Caco-2 (cell line): ENCODE results near the gene TM4SF1. TPM values are rescaled to one million over a fixed set of nuclear protein-coding genes. Genes with fewer than 3 reads are reported as not detected.
A peak's percentile ranks its signal among the peaks of the same experiment; 100 is the strongest.

ENCODE experiments used
- BruUV-seq: library from RNA; stranded (reverse); fragments of 400-500 nt; replicated peaks from 2 replicates; lab custom pipeline; 2021; lab: Mats Ljungman, UMichigan
- CTCF ChIA-PET: fragments of 300-600 bp; sonication (Branson Sonifier 250); formaldehyde crosslinking; loops from one replicate; lab custom pipeline; 2022; ENCODE audit warnings: antibody characterized with exemption; lab: Charles Lee
- POLR2A ChIA-PET: fragments of 300-600 bp; sonication (Branson Sonifier 250); formaldehyde crosslinking; loops from one replicate; lab custom pipeline; 2022; ENCODE audit warnings: antibody characterized with exemption; lab: Charles Lee
- DNase-seq, 2 experiments: peaks; one replicate each; pipeline versions ENCODE4 v3.0.0 to v3.0.0-alpha.2; 2020 to 2022
- H3K27me3 ChIP-seq: replicated peaks from 2 replicates; pipeline ENCODE4 v1.6.0; 2011; ENCODE audit warnings: low read length; ENCODE audit not compliant: control insufficient read depth, insufficient read depth
- H3K36me3 ChIP-seq: 2 replicates; pipeline ENCODE4 v1.5.1; 2011; ENCODE audit warnings: low read length; ENCODE audit not compliant: control insufficient read depth, insufficient read depth
- H3K4me1 ChIP-seq: fragments of 250-450 bp; sonication (Bioruptor Pico); 2 replicates; pipeline ENCODE4 v1.5.1; 2020; ENCODE audit warnings: mild to moderate bottlenecking
- H3K4me3 ChIP-seq: 2 replicates; pipeline ENCODE4 v1.5.1; 2011; ENCODE audit warnings: low read depth, mild to moderate bottlenecking, control low read depth, low read length
- H3K9me3 ChIP-seq: fragments of 250-450 bp; sonication (Bioruptor Pico); 2 replicates; pipeline ENCODE4 v1.5.1; 2020; ENCODE audit warnings: mild to moderate bottlenecking, moderate library complexity
- H3K27ac Mint-ChIP-seq: one replicate; pipeline ENCODE4 v1.8.0; 2022; ENCODE audit warnings: mixed read lengths; ENCODE audit not compliant: unreplicated experiment
- H3K27me3 Mint-ChIP-seq: one replicate; pipeline ENCODE4 v1.8.0; 2022; ENCODE audit warnings: mixed read lengths; ENCODE audit not compliant: insufficient read depth, unreplicated experiment
- H3K36me3 Mint-ChIP-seq: one replicate; pipeline ENCODE4 v1.8.0; 2022; ENCODE audit warnings: mild to moderate bottlenecking, mixed read lengths; ENCODE audit not compliant: insufficient read depth, unreplicated experiment
- H3K4me1 Mint-ChIP-seq: one replicate; pipeline ENCODE4 v1.8.0; 2022; ENCODE audit warnings: low read depth, mixed read lengths; ENCODE audit not compliant: unreplicated experiment
- H3K4me3 Mint-ChIP-seq: one replicate; pipeline ENCODE4 v1.8.0; 2022; ENCODE audit warnings: mild to moderate bottlenecking, moderate library complexity, mixed read lengths; ENCODE audit not compliant: unreplicated experiment
- H3K9me3 Mint-ChIP-seq: one replicate; pipeline ENCODE4 v1.8.0; 2022; ENCODE audit warnings: mixed read lengths; ENCODE audit not compliant: unreplicated experiment
- CTCF ChIP-seq, 2 experiments: fragments of 200-600 bp in 1 of 2; IDR thresholded peaks; 1 replicate in 1 of 2; 2 replicates in 1 of 2; pipeline versions ENCODE4 v1.5.1 to v1.8.0; 2011 to 2022; ENCODE audit warnings: antibody characterized with exemption in 1 of 2, control low read depth in 1 of 2, inconsistent platforms in 1 of 2, low read depth in 1 of 2, low read length in 1 of 2, mild to moderate bottlenecking in 1 of 2, moderate library complexity in 1 of 2; ENCODE audit not compliant: insufficient read depth in 1 of 2, severe bottlenecking in 1 of 2, unreplicated experiment in 1 of 2
- intact Hi-C: fragments of 100-400 bp; cut with micrococcal nuclease; formaldehyde crosslinking; loops from one replicate; pipeline ENCODE4 v1.10.0; 2022; ENCODE audit not compliant: unreplicated experiment
- total RNA-seq: library from RNA; stranded (reverse); gene quantifications from 2 replicates; pipeline ENCODE4 v1.2.3, GENCODE V29; 2022

Gene TM4SF1
- total RNA-seq, 1 experiment from 2014 or later, result 49.2 TPM

- ChIA-PET POLR2A (no interaction called here), CTCF (no interaction called here)
- Histone ChIP-seq H3K4me3 (no peak overlapping the region), H3K27me3 (no peaks in the 10 kb centered on the region), H3K9me3 (no peaks in the 10 kb centered on the region), H3K4me1 (peaks cover 13% of the 10 kb centered on the region), H3K36me3 (no peaks in the 10 kb centered on the region)
- no TSS peak for BruUV-seq
- no peaks in the 10 kb centered on the region for H3K9me3 Mint-ChIP-seq
- intact Hi-C loops, result no loop called here
- H3K36me3 Mint-ChIP-seq, result peaks cover 7% of the 10 kb centered on the region
- no peak for TF ChIP-seq CTCF (IDR thresholded peaks at IDR 0.05; ENCODE audit: insufficient read depth in 1 of 2, low read depth in 1 of 2, low read length in 1 of 2, severe bottlenecking in 1 of 2, unreplicated experiment in 1 of 2)
- DNase-seq, result no peak
- H3K27me3 Mint-ChIP-seq, result no peaks in the 10 kb centered on the region
- H3K27ac Mint-ChIP-seq, result no peak overlapping the region
- H3K4me1 Mint-ChIP-seq, result peaks cover 14% of the 10 kb centered on the region
- H3K4me3 Mint-ChIP-seq, result no peak overlapping the region
These were observed 15.1 kb downstream of the TM4SF1 start for GRCh38 chr3:149362366-149362765.

- Mint-ChIP-seq H3K4me1 (peaks cover 29% of the 10 kb centered on the region), H3K27ac (peak overlapping the region; percentile 13), H3K36me3 (no peaks in the 10 kb centered on the region), H3K4me3 (peak overlapping the region; percentile 14), H3K27me3 (no peaks in the 10 kb centered on the region), H3K9me3 (no peaks in the 10 kb centered on the region)
- ChIA-PET CTCF (interaction anchor here (1.0 to 1.5 kb wide), 3 partner anchors 13 to 133 kb away, joined by 3 to 4 read pairs (median 3); no protein-coding TSS in a partner anchor), POLR2A (no interaction called here)
- H3K4me3 ChIP-seq, result no peak overlapping the region
- no peaks in the 10 kb centered on the region for H3K36me3 ChIP-seq
- TF ChIP-seq CTCF (IDR thresholded peaks at IDR 0.05; ENCODE audit: insufficient read depth in 1 of 2, low read depth in 1 of 2, low read length in 1 of 2, severe bottlenecking in 1 of 2, unreplicated experiment in 1 of 2), result no peak
- no TSS peak for BruUV-seq
- peaks cover 22% of the 10 kb centered on the region for H3K4me1 ChIP-seq
- no peaks in the 10 kb centered on the region for H3K27me3 ChIP-seq
- H3K9me3 ChIP-seq, result no peaks in the 10 kb centered on the region
- DNase-seq, result no peak
- intact Hi-C loops, result no loop called here
These were observed 20.8 kb downstream of the TM4SF1 start for GRCh38 chr3:149356630-149357029.

GRCh38 chr3:149356044-149356592 is 21.3 kb downstream of the TM4SF1 start:
- no peak for TF ChIP-seq CTCF (IDR thresholded peaks at IDR 0.05; ENCODE audit: insufficient read depth in 1 of 2, low read depth in 1 of 2, low read length in 1 of 2, severe bottlenecking in 1 of 2, unreplicated experiment in 1 of 2)
- peak overlapping the region; percentile 13 for H3K27ac Mint-ChIP-seq
- peaks cover 30% of the 10 kb centered on the region for H3K4me1 Mint-ChIP-seq
- intact Hi-C loops, result no loop called here
- H3K9me3 Mint-ChIP-seq, result no peaks in the 10 kb centered on the region
- POLR2A ChIA-PET, result no interaction called here
- Histone ChIP-seq H3K36me3 (no peaks in the 10 kb centered on the region), H3K27me3 (no peaks in the 10 kb centered on the region), H3K9me3 (no peaks in the 10 kb centered on the region), H3K4me3 (no peak overlapping the region), H3K4me1 (peaks cover 22% of the 10 kb centered on the region)
- no peaks in the 10 kb centered on the region for H3K27me3 Mint-ChIP-seq
- H3K4me3 Mint-ChIP-seq, result peak overlapping the region; percentile 14
- BruUV-seq, result no TSS peak
- H3K36me3 Mint-ChIP-seq, result no peaks in the 10 kb centered on the region
- no peak for DNase-seq
- CTCF ChIA-PET, result interaction anchor here (1.0 to 1.4 kb wide), 2 partner anchors 12 to 133 kb away, joined by 3 to 4 read pairs; no protein-coding TSS in a partner anchor
